Measurements from ENCODE around the gene TRIP6. TPM values are rescaled to one million over a fixed set of nuclear protein-coding genes. Genes with fewer than 3 reads are reported as not detected.

Gene TRIP6
- total RNA-seq, 1 experiment from 2014 or later, result 360 TPM

- in situ Hi-C loops (cut with HindIII; ENCODE audit: low sequenced_read_pairs), result no loop called here
- no peak for DNase-seq (ENCODE audit: low spot score)
These were observed 503 bp upstream of the TRIP6 start for GRCh38 chr7:100866729-100867039.

DNA sequence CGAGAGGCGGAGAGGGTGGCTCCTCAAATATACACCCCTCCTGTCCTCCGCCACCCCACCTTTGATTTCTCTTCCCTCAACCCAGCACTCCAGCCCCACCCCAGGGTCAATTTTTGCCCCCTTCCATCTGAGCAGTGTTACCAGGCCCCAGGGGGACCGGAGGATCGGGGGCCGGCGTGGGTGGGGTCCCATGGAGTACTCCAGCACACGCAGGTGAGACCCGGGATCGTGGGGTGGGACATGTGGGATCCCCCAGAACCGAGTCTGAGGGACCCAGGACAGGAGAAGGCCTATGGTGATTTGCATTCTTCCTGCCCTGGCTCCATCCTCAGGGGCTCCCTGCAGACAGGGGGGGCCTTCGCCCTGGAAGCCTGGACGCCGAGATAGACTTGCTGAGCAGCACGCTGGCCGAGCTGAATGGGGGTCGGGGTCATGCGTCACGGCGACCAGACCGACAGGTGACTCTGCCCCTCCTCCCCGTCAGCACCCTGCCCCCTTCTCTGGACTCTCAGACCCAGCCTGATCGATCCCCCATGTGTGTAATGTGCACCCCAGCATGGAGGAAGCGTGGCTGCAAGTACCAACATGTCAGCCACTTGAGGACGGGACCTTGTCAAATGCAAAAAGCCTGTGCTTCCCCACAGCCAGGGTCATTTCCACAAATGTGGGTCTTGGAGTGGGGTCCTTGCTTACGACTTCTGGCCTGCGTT is 744 bp downstream of the TRIP6 start:
- no peak for DNase-seq (ENCODE audit: low spot score)
- in situ Hi-C loops (cut with HindIII; ENCODE audit: low sequenced_read_pairs), result no loop called here

GRCh38 chr7:100873599-100874299 is 6.6 kb downstream of the TRIP6 start:
- DNase-seq (ENCODE audit: low spot score), result no peak
- in situ Hi-C loops (cut with HindIII; ENCODE audit: low sequenced_read_pairs), result no loop called here

DNA sequence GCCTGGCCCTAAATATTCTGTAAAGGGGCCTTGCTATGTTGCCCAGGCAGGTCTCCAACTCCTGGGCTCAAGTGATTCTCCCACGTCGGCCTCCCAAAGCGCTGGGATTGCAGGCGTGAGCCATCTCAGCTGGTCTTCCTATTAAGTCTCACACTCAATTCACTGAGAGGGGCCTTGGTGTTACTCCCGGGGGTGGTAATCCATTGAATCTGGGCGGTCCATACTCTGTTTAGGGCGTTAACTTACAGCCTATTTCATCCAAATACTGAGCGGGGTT is 7.1 kb downstream of the TRIP6 start:
- DNase-seq (ENCODE audit: low spot score), result no peak
- in situ Hi-C loops (cut with HindIII; ENCODE audit: low sequenced_read_pairs), result no loop called here

- in situ Hi-C loops (cut with HindIII; ENCODE audit: low sequenced_read_pairs), result no loop called here
- peak; percentile 98 for DNase-seq (ENCODE audit: low spot score)
These were observed 7.6 kb downstream of the TRIP6 start, which contains the start of gene SRRT for GRCh38 chr7:100874577-100875355. Gene SRRT, plus strand, starts transcription at chr7:100875103. Its CDS starts 488 bp downstream, at chr7:100875591.

DNA sequence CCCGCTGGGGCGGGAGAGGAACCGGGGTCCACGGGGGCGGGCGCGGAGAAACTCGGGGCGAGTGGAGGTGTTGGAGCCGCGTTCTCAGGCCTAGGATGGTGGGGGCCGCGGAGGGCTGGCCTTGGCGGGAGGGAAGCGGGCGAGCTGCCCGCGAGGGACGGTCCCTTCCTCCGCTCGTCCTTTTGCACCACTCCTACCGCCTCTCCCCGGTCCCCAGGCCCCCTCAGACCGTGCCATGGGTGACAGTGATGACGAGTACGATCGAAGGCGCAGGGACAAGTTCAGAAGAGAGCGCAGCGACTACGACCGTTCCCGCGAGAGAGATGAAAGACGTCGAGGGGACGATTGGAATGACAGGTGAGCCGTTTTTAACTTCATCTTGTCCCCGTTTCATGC is 8.2 kb downstream of the TRIP6 start:
- no peak for DNase-seq (ENCODE audit: low spot score)
- in situ Hi-C loops (cut with HindIII; ENCODE audit: low sequenced_read_pairs), result no loop called here

DNA sequence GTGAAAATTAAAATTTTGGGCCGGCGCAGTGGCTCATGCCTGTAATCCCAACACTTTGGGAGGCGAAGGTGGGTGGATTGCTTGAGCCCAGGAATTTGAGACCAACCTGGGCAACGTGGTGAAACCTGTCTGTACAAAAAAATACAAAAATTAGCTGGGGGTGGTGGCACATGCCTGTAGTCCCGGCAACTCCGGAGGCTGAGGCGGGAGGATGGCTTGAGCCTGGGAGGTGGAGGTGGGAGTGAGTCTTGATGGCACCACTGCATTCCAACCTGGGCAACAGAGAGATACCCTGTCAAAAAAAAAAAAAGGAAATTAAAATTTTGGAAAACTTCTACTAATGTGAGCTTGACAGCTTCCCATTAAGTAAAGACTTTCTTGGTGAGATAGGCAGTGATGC is 10.8 kb downstream of the TRIP6 start:
- in situ Hi-C loops (cut with HindIII; ENCODE audit: low sequenced_read_pairs), result no loop called here
- no peak for DNase-seq (ENCODE audit: low spot score)

DNA sequence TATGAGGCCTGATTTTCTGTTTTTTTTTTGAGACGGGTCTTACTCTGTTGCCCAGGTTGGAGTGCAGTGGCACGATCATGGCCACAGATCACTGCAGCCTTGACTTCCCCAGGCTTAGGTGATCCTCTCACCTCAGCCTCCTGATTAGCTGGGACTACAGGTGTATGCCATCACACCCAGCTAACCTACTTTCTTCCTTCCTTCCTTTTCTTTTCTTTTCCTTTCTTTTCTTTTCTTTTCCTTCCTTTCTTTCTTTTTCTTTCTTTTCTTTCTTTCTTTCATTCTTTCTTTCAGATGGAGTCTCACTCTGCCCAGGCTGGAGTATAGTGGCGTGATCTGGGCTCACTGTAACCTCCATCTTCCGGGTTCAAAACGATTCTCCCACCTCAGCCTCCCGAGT is 11.5 kb downstream of the TRIP6 start:
- in situ Hi-C loops (cut with HindIII; ENCODE audit: low sequenced_read_pairs), result no loop called here
- DNase-seq (ENCODE audit: low spot score), result no peak

DNA sequence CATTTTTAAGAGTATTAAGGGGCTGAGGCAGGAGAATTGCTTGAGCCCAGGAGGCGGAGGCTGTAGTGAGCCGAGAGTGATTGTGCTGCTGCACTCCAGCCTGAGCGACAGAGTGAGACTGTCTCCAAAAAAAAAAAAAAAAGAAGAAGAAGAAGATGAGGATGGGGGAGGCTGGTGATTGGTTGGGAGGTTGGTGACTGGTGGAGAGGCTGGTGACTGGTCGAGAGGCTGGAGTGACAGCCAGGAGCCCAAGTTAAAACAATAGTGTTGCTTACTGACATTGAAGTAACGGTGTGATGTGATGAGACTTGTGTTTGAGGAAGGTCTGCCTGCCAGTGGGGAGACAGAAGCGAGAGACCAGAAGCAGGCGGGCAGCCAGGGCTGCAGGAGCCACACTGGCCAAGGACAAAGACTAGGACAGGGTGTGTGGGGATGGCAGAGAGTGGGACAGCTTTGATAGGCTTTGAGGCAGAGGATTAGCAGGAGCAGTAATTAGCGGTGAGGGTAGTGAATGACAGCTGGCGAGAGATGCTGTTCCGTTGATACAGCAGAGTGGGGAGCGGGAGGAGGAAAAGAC is 12.6 kb downstream of the TRIP6 start:
- in situ Hi-C loops (cut with HindIII; ENCODE audit: low sequenced_read_pairs), result loop anchor here (10.0 kb wide), 1 partner anchor 175 kb away; no protein-coding TSS in a partner anchor
- peak; percentile 40 for DNase-seq (ENCODE audit: low spot score)

- in situ Hi-C loops (cut with HindIII; ENCODE audit: low sequenced_read_pairs), result loop anchor here (10.0 kb wide), 1 partner anchor 174 kb away; no protein-coding TSS in a partner anchor
- DNase-seq (ENCODE audit: low spot score), result no peak
These were observed 13.5 kb downstream of the TRIP6 start for GRCh38 chr7:100880645-100881044.

- DNase-seq (ENCODE audit: low spot score), result no peak
- in situ Hi-C loops (cut with HindIII; ENCODE audit: low sequenced_read_pairs), result loop anchor here (10.0 kb wide), 1 partner anchor 174 kb away; no protein-coding TSS in a partner anchor
These were observed 13.9 kb downstream of the TRIP6 start for GRCh38 chr7:100881136-100881535.

GRCh38 chr7:100882201-100882600 is 15.0 kb downstream of the TRIP6 start:
- in situ Hi-C loops (cut with HindIII; ENCODE audit: low sequenced_read_pairs), result loop anchor here (10.0 kb wide), 1 partner anchor 173 kb away; no protein-coding TSS in a partner anchor
- no peak for DNase-seq (ENCODE audit: low spot score)

- in situ Hi-C loops (cut with HindIII; ENCODE audit: low sequenced_read_pairs), result loop anchor here (10.0 kb wide), 1 partner anchor 172 kb away; no protein-coding TSS in a partner anchor
- DNase-seq (ENCODE audit: low spot score), result no peak
These were observed 15.8 kb downstream of the TRIP6 start for GRCh38 chr7:100882785-100883526.

DNA sequence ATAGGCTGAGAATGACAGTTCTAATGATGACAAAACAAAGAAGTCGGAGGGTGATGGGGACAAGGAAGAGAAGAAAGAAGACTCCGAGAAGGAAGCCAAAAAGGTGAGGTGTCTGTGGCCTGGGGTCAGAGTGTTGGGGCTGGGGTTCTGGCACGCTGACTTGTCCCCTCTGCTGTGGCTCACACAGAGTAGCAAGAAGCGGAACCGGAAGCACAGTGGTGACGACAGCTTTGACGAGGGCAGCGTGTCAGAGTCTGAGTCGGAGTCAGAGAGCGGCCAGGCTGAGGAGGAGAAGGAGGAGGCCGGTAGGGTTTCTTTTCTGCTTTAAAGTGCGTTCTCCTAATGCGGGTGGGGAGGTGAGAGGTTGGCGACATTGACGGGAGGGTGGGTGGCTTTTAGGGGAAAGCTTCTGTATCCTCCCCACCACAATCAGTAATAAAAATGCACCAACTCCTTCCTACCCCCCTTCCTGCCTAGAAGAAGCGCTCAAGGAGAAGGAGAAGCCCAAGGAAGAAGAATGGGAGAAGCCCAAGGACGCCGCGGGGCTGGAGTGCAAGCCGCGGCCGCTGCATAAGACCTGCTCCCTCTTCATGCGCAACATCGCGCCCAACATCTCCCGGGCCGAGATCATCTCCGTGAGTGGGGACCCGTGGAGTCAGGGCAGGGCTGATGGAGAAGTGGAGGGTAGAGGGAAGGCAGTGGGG is 17.7 kb downstream of the TRIP6 start:
- DNase-seq (ENCODE audit: low spot score), result no peak
- in situ Hi-C loops (cut with HindIII; ENCODE audit: low sequenced_read_pairs), result loop anchor here (10.0 kb wide), 1 partner anchor 170 kb away; no protein-coding TSS in a partner anchor

GRCh38 chr7:100885440-100886141 is 18.4 kb downstream of the TRIP6 start:
- in situ Hi-C loops (cut with HindIII; ENCODE audit: low sequenced_read_pairs), result loop anchor here (10.0 kb wide), 1 partner anchor 169 kb away; no protein-coding TSS in a partner anchor

DNA sequence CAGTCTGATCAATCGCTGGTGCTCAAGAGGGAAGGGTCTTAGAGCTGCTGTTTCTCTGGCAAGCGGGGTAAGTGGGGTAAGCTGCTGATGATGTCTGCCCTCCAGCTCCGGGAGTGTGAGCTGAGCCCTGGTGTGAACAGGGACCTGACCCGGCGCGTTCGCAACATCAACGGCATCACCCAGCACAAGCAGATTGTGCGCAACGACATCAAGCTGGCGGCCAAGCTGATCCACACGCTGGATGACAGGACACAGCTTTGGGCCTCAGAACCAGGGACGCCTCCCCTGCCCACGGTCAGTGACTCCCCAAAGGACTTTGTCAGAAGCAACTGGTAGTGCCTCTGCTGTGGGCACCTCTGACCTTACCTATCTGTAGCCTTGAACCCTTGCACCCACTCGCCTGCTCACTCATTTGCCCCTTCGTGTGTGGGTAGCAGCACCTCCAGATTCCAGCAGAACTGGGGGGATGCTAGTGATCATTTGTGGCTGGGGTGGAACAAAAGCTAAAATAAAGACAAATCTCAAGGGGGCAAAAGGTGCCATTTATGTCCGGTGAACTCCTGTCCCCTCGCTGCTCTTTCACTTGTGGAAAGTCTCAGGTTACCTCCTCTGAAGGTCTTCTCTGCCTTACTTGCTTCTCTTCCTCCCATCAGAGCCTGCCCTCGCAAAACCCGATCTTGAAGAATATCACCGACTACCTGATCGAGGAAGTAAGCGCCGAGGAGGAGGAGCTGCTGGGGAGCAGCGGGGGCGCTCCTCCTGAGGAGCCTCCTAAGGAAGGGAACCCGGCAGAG is 19.2 kb downstream of the TRIP6 start:
- in situ Hi-C loops (cut with HindIII; ENCODE audit: low sequenced_read_pairs), result loop anchor here (10.0 kb wide), 1 partner anchor 168 kb away; no protein-coding TSS in a partner anchor
- DNase-seq (ENCODE audit: low spot score), result no peak

More at GRCh38 chr7:100885440-100886141, 18.4 kb downstream of the TRIP6 start:
- DNase-seq (ENCODE audit: low spot score), result no peak

Measured in G401 (cell line).